ENCODE data around the gene LRRC28. TPM values are rescaled to one million over a fixed set of nuclear protein-coding genes. Genes with fewer than 3 reads are reported as not detected.

Gene LRRC28
- total and polyA plus RNA-seq, 2 donors (not counting 1 experiment from before 2014, with no cell fraction given): 13.3 to 31.8 TPM

- TF ChIP-seq EZH2 (IDR thresholded peaks at IDR 0.05; ENCODE audit: borderline replicate concordance, insufficient read depth, low read depth, low read length, poor library complexity, severe bottlenecking): no peak
- TF ChIP-seq CTCF (IDR thresholded peaks at IDR 0.05): no peak
- intact Hi-C loops (cut with micrococcal nuclease): no loop called here
- ChIA-PET CTCF (no interaction called here), POLR2A (no interaction called here)
- H3K27me3 Mint-ChIP-seq: no peaks in the 10 kb centered on the region
- Histone ChIP-seq H3K4me3 (ENCODE audit: control extremely low read depth in 1 of 5, extremely low read depth in 1 of 5, insufficient read depth in 1 of 5, low read depth in 2 of 5, low read length in 4 of 5) (no peak overlapping the region), H3K27me3 (replicated peaks in 1 of 4; ENCODE audit: control extremely low read depth in 1 of 4, control insufficient read depth in 3 of 4, insufficient read depth in 4 of 4, low read length in 3 of 4) (no peaks in the 10 kb centered on the region), H3K4me2 (replicated peaks; ENCODE audit: low read depth, low read length, poor library complexity, severe bottlenecking) (no peak overlapping the region), H3K4me1 (ENCODE audit: control insufficient read depth in 2 of 2, insufficient read depth in 2 of 2, low read length in 2 of 2) (peaks cover 12 to 17% of the 10 kb centered on the region in 2 donors), H2AFZ (ENCODE audit: insufficient read depth, low read depth, low read length, poor library complexity, severe bottlenecking) (no peak overlapping the region), H3K27ac (ENCODE audit: low read length in 2 of 2) (no peak overlapping the region), H3K36me3 (replicated peaks in 1 of 2; ENCODE audit: control extremely low read depth in 1 of 2, control insufficient read depth in 1 of 2, extremely low read depth in 1 of 2, insufficient read depth in 2 of 2, low read length in 1 of 2) (no peaks in the 10 kb centered on the region), H4K20me1 (ENCODE audit: control insufficient read depth, insufficient read depth, low read length, poor library complexity, severe bottlenecking) (no peaks in the 10 kb centered on the region), H3K9ac (ENCODE audit: low read length) (no peak overlapping the region), H3K9me3 (ENCODE audit: control extremely low read depth in 1 of 3, control insufficient read depth in 2 of 3, insufficient read depth in 1 of 3, low read length in 2 of 3) (peaks cover 0 to 4% (median 0%) of the 10 kb centered on the region in 3 donors), H3K79me2 (ENCODE audit: control insufficient read depth, insufficient read depth, low read length) (no peaks in the 10 kb centered on the region)
- no peak overlapping the region for H3K4me3 Mint-ChIP-seq
- H3K4me1 Mint-ChIP-seq: peaks cover 33% of the 10 kb centered on the region
- DNase-seq: no peak
- WGBS (ENCODE audit: insufficient coverage): no CpG with 5 or more reads among the region's 1 CpG
- H3K9me3 Mint-ChIP-seq (ENCODE audit: insufficient read depth): peaks cover 3% of the 10 kb centered on the region
- ATAC-seq (ENCODE audit: low read depth): no peak
- no peak overlapping the region for H3K27ac Mint-ChIP-seq
Observed at GRCh38 chr15:99421758-99422157, 170.5 kb downstream of the LRRC28 start.

GRCh38 chr15:99423186-99424130 is 172.2 kb downstream of the LRRC28 start:
- Histone ChIP-seq H2AFZ (ENCODE audit: insufficient read depth, low read depth, low read length, poor library complexity, severe bottlenecking) (no peak overlapping the region), H3K36me3 (replicated peaks in 1 of 2; ENCODE audit: control extremely low read depth in 1 of 2, control insufficient read depth in 1 of 2, extremely low read depth in 1 of 2, insufficient read depth in 2 of 2, low read length in 1 of 2) (no peaks in the 10 kb centered on the region), H3K9ac (ENCODE audit: low read length) (no peak overlapping the region), H3K27me3 (replicated peaks in 1 of 4; ENCODE audit: control extremely low read depth in 1 of 4, control insufficient read depth in 3 of 4, insufficient read depth in 4 of 4, low read length in 3 of 4) (no peaks in the 10 kb centered on the region), H3K27ac (ENCODE audit: low read length in 2 of 2) (no peak overlapping the region), H3K79me2 (ENCODE audit: control insufficient read depth, insufficient read depth, low read length) (no peaks in the 10 kb centered on the region), H4K20me1 (ENCODE audit: control insufficient read depth, insufficient read depth, low read length, poor library complexity, severe bottlenecking) (no peaks in the 10 kb centered on the region), H3K4me1 (ENCODE audit: control insufficient read depth in 2 of 2, insufficient read depth in 2 of 2, low read length in 2 of 2) (peaks cover 12 to 17% of the 10 kb centered on the region in 2 donors), H3K4me2 (replicated peaks; ENCODE audit: low read depth, low read length, poor library complexity, severe bottlenecking) (no peak overlapping the region), H3K4me3 (ENCODE audit: control extremely low read depth in 1 of 5, extremely low read depth in 1 of 5, insufficient read depth in 1 of 5, low read depth in 2 of 5, low read length in 4 of 5) (no peak overlapping the region), H3K9me3 (ENCODE audit: control extremely low read depth in 1 of 3, control insufficient read depth in 2 of 3, insufficient read depth in 1 of 3, low read length in 2 of 3) (peaks cover 0 to 4% (median 0%) of the 10 kb centered on the region in 3 donors)
- CTCF ChIA-PET: interaction anchor here (1.4 kb wide), 1 partner anchor 281 kb away, joined by 3 read pairs; no protein-coding TSS in a partner anchor
- 92% methylated on average over 12 of the region's 16 CpGs for WGBS (ENCODE audit: insufficient coverage)
- no peak overlapping the region for H3K4me3 Mint-ChIP-seq
- no peak for ATAC-seq (ENCODE audit: low read depth)
- POLR2A ChIA-PET: no interaction called here
- peaks cover 33% of the 10 kb centered on the region for H3K4me1 Mint-ChIP-seq
- no peaks in the 10 kb centered on the region for H3K27me3 Mint-ChIP-seq
- H3K27ac Mint-ChIP-seq: no peak overlapping the region
- peaks cover 3% of the 10 kb centered on the region for H3K9me3 Mint-ChIP-seq (ENCODE audit: insufficient read depth)
- intact Hi-C loops (cut with micrococcal nuclease): no loop called here
- no peak for DNase-seq
- TF ChIP-seq CTCF (IDR thresholded peaks at IDR 0.05): no peak
- TF ChIP-seq EZH2 (IDR thresholded peaks at IDR 0.05; ENCODE audit: borderline replicate concordance, insufficient read depth, low read depth, low read length, poor library complexity, severe bottlenecking): no peak
